Stimulated activated CD4-positive, alpha-beta T cell treated with anti-CD3 and anti-CD28 coated beads, Interleukin-4, amount 100 ng/mL, for 24 hours (primary cell): Measurements from ENCODE around the gene SLC9A7.
A peak's percentile ranks its signal among the peaks of the same experiment; 100 is the strongest.

Experiments used
- DNase-seq: peaks from one replicate; pipeline ENCODE4 v3.0.0-alpha.2; 2020

Gene SLC9A7

DNA sequence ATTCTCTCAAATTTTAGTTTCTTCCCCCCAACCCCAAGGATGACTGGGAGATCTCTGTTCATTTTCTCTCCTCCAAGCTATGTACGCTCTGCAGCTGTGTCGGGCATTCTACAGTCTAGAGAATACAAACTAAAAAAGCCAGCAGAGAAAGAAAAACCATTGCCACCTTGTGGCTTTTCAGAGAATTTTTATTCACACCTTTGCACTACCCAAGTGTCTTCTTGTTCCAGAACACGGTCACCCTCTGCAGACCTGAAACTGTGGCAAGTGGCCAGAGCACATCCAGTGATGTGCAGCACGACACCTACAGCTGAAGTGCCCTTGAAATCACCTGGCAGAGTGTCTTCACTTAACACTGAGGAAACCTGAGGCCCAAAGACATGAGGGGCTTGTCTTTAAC lies 116.8 kb downstream of the SLC9A7 start:
- no peak for DNase-seq

DNA sequence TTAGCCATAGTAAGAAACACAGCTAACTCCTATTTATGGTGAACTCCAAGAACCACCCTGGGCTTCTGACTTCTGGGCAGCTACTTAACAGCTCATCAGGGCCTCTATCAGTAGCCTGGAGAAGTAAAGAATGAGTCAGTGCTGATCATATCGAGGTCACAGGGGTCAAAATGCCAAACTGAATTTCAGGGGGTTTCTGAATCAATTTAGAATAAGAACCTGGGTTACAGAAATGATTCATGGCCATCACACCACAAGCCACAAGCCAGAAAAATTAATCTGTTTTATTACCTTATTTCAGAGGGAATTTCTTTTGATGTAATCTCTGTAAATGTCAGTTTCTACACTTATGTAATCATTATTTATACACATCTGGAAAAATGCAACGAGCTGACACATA lies 121.0 kb downstream of the SLC9A7 start:
- DNase-seq: peak; percentile 16

DNA sequence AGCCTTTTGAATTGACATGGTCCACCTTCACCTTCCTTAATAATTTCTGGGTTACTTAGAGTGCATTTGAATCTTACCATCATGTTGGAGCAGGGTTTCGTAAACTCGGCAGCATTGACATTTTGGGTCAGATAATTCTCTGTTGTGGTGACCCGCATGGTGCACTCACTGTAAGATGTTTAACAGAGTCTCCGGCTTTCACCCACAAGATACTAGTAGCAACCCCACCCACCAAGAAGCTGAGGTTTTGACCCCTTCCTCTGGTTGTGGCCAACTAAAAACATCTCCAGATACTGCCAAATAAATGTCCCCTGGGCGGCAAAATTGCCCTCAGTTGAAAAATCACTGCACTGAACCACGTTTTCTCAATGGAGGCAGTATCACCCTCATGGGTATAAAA lies 122.7 kb downstream of the SLC9A7 start:
- DNase-seq: no peak

DNA sequence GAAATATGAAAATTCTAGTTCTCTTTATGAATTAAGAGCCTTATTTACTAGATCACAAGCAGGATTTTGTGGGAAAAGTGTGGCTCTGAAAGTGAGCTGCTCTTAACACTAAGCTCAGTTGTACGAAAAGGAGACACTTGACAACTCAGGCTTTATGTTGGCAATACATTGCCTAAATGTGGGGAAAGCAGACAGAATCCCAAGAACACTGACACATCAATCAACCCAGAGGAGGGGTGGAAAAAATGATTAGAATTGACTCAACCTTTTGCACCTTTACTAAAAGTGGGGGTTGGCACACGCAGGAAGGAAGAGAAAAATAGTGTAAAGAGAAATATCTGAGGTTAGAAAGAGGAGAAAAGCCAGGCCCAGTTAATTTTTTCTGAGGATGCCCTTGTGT lies 123.7 kb downstream of the SLC9A7 start:
- DNase-seq: no peak

DNA sequence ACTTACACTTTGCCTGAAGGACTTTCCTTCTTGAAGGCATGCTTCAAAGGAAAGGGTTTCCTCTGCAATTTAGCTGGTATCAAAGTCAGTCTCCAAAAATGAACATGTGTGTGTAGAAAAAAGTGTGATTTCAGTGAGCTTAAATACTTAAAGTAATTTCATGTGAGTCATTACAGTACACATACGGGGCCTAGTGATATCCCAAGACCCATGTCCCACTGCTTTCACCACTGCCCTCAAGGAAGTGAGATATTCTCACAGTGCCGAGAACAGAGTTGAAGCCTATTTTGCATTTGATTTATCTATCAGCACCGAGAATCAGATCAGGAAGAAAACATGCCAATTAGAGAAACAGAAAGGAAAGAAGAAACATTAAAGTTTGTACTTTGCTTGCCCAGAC lies 124.3 kb downstream of the SLC9A7 start:
- DNase-seq: no peak

DNA sequence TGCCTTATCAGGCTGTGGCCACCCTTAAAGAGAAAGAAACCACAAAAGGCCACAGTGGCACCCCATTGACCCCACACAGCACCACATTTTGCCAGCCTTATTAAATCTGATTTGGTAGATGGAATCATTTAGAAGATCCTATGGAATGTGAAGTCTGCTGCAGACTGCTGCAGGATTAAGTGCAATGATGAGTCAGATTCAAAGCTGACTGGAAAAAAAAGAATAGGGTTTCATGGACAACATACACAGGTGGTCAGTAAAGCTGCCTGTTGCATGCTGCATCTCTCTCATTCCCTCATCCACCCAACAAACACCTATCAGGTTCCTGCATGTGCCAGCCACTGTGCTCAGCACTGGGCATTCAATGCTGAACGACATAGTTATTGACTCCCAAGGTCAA lies 128.8 kb downstream of the SLC9A7 start:
- no peak for DNase-seq

DNA sequence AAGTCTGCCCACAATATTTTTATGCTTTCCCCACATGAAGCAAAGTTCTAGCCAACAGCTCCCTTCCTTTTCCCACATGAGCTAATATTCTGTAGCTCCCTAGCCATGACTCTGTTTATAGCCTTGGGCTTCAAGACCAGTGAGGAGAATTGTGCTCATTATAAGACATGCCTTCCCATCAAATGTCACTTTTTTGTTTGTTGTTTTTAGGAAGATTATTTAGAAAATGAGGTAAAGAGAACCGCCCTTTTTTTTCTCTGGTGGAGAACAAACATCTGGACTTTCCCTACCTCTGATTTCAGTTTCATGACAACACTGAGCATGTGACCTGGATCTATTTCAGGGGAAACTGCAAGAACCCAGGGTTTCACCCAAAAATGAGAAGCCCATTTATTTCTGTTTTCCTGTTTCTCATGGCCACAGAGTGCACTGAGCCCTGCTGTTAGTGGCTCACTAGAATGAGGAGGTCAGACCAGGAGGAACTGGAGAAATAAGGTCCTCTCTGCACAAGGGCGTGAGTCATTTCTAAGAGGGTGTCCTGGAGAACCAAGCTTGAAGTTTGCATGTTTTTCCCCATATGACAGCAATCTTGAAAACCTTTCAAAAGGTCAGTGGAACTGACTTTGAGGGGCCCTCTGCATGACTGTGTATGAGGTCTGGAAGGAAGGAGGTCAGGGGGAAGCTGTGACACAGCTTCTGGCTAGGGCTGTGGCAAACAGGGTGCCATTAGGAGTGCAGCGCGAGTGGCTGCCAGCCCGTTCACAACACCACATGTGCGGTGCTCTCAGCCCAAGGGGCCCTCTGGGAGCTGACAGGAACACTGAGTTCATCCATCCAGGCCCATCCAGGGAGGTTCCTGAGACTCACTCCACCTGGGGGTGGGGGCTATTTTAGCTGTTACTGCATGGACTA lies 130.2 kb downstream of the SLC9A7 start:
- DNase-seq: peak; percentile 9

DNA sequence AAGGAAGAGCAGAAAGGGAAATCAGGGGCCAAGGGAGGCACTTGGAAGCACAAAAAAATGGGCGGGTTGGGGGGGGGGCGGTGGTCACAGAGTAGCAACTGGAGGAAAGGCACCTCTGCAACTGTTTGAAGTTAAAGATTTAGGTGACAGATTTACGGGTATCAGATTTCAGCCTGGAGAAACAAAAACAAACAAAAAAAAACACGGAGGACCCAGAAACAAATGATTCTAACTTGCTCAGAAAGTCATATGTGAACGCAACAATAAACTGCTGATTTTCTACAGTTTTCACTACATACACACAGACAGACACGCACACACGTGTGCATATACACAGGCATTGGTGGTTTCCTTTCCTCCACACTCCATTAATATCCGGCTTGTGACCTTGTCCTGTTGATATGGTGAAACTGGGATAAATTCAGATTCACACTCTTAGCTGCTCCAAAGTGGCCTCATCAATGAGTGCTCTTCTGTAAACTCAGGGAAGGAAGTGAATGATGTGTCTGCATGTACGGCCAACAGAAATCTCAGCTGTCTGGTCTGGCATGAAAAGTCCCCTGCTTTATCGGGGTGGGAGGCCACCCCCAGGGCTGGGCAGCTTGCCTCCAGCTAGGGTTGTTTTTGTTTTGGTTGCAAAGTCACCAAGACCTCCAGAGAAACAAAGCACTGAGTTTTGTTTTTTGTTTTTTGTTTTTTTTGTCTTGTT lies 131.1 kb downstream of the SLC9A7 start:
- DNase-seq: no peak

DNA sequence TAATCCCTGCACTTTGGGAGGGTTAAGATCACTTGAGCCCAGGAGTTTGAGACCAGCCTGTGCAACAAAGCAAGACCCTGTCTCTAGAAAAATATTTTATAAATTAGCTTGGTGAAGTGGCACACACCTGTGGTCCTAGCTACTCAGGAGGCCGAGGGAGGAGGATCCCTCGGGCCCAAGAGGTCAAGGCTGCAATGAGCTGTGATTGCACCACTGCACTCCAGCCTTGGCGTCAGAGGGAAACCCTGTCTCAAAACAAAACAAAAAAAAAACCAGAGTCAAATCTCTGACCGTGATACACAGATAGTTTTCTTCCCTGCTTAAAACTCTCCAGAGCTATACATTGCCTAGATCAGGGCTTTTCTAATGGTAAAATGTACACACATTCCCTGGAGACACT lies 131.9 kb downstream of the SLC9A7 start:
- no peak for DNase-seq

DNA sequence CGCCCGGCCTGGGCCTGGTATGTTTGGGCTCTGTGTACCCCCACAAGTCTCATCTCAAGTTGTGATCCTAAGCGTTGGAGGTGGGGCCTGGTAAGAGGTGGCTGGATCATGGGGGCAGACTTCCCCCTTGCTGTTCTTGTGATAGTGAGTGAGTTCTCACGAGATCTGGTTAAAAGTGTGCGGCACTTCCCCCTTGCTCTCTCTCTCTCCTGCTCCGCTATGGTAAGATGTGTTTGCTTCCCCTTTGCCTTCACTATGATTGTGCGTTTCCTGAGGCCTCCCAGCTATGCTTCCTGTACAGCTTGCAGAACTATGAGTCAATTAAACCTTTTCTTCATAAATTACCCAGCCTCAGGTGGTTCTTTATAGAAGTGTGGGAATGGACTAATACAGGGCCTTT lies 132.4 kb downstream of the SLC9A7 start:
- peak; percentile 25 for DNase-seq

DNA sequence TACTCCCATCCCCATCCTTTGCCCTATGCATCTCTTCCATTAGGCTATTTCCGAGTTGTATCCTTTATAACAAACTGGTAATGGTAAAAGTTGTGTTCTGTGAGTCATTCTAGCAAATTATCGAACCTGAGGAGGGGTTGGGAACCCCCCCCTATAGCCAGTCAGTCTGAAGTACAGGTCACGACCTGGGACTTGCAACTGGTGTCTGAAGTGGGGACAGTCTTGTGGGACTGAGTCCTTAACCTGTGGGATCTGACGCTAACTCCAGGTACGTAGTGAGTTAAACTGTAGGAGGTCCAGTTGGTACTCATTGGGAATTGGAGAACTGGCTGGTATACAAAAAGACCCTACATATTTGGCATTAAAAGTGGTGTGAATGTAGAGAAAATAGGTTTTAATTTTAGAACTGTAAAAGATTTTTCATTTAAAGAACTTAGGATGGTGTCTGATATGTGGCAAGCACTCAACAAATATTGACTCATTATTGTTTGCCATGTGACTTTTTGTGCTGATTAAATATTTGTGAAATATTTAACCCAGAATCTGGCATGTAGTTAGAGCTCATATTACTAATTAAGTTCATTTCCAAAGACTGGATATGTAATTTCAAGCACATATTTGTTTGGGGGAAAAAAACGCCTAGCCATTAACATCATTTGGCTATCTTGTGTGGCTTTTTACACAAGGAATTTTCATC lies 134.7 kb downstream of the SLC9A7 start:
- DNase-seq: no peak

DNA sequence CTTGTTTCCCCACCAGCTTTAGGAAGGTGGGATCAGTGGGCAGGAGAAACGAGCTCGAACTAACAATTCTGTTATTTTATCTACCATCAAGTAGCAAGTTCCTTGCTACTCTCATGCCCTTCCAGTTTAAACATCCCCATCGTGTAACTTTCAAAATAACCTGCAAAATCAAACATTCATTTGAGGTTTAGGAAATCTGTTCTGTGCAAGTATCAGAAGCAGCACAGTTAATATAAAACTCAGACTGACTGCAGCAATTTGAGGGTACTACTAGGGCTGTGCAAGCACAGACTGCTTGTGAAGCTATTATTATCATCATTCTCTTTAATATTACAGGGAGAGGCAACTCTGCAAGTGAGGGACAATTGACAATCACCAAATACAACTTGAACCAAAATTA lies 137.3 kb downstream of the SLC9A7 start:
- DNase-seq: no peak

DNA sequence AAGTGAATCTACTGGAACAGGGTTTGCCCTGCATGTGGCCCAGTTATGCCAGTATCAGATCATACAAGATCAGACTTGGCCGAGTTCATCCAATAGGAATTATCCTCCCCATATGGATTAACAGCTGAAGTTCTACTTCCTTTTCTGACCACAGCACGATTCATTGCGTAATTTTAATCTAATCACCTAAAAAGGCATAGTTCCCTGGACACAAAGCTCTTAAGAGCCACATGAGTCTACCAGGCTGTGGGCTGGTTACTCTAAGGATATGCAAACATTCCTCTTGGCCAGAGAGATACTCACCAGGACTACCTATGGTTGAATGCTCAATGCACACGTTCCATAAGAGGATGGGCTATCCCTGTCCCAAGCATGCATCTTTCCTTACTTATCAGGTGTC lies 138.4 kb downstream of the SLC9A7 start:
- DNase-seq: no peak

DNA sequence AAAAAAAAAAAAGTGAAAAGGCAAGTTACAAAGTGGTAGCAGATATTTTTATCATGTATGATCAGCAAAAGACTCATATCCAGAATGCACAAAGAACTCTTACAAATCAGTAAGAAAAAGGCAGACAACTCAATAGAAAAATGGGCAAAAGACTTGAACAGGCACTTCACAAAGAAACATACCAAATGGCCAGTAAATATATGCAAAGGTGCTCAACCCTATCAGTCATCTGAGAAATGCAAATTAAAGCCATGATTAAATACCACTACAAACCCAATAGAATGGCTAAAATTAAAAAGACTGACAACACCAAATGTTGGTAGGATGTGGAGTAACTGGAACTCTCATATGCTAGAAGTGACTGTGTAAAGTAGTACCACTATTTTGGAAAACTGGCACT lies 140.0 kb downstream of the SLC9A7 start:
- no peak for DNase-seq

DNA sequence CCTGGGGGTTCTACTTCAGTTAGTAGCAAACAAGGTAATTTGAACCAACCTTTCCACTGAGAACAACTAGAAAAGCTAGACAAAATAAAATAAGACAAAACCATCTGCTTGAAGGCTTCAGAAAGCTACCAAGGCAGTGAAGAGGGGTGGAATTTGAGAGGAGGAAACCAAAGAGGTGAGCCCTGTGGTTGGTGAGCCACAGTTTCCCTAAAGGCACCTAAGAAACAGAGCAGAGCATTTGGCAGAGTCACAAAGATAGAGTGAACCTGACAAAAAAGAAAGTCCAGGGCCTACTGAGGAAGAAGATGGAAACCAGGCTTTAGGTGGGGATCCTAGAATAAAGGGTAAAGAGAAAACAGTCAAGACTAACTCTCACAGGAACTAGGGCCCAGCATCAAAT lies 141.0 kb downstream of the SLC9A7 start:
- no peak for DNase-seq

DNA sequence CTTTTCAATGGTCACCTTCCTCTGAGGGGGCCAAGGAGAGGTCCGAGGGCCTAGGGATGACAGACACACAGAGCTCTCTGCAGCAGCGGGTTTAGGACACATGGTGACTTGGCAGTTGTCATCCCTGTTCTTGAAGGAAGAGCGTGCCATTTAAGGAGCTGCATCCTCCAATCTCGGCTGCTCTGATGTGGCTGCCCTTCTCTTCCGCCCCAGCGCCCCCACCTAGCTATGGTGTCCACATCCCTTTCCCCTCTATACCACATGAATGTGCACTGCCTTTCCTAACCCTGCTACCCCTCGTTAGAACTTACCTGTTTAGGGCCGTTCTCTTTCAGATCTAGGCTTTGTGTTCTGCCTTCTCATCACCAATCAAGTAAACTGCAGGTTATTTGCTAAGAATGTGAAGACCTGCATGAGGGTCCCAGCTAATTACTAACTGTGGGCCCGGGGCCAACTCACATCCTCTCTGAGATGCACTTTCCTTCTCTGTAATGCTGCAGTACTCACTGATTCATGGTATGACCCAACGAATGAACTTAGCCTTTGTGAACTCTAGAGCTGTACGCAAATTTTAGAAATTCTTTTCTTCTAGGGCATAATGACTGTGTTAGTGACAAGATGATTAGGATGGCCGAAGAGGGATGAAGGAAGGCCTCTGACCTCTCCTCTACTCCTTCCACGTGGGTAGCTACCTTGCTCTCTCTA lies 147.1 kb downstream of the SLC9A7 start:
- DNase-seq: no peak

DNA sequence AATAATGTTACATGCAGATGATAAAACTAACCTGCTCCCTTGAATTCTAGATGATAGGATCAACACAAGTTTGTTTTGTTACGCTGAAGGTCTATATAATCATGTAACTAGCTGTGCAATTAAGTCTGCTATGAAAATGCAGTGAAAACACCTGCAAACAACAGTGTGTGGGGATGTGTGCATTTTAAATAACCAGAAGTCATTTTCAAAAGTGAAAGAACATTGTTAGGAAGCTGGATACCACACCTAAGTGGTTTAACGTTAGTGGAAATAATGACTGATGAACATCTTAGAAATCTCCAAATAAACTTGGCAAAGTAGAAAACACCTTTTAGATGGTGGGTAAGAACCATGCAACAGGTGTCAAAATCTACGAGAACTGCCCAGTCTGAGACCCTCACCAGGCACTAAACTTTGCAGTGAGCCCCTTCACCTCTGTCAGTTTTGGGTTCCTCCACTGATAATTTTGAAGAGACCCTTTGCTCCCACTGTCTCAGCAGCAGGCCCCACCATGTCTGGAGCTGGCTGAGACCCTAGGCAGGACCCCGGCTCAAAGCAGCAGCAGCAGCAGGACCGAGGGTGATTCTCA lies 148.8 kb downstream of the SLC9A7 start:
- no peak for DNase-seq

DNA sequence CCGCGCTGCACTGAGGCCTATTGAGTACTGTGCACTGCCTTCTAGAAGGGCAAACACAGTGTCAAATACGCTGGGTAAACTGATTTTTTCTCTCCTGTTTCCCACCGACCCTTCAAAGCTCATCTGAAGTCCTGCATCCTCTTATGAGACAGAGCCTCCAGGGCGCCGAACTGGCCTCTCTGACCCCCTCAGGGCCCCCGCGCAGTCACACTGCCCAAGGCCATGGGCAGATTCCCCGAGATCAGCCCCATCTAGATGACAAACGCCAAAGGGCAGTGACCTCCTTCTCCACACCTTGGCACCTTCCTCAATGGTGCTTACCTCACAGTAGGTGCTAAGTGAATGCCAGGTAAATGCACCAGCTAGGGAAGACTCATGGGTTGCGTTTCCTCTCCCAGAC lies 151.0 kb downstream of the SLC9A7 start:
- DNase-seq: no peak

DNA sequence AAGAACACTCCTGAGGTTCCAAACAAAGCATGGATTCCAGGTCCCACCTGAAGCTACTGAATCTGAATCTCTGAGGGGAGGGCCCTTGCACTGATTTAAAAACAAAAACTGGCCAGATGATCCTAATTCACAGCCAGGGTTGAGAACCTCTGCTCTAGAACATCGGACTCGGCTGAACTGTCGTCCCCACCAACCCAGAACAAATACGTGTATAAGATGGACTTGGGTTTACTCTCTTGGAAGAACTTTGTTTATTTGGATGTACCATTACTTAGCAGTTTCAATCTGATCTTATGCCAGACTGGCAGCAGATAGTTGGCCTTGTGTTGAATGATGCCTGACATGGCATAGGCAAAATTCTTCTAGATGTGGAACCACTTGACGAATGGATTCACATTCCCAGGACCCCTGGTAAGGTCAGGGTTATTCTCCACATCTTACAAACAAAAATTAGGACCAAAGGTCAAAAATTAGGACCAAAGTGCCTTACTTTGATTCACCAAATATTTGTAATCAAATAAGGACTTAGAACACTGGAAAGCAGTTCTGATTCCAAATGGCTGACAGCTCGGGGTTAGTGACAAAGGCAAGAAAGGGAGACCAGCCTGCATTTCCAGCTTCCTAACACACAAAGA lies 156.3 kb downstream of the SLC9A7 start:
- no peak for DNase-seq

DNA sequence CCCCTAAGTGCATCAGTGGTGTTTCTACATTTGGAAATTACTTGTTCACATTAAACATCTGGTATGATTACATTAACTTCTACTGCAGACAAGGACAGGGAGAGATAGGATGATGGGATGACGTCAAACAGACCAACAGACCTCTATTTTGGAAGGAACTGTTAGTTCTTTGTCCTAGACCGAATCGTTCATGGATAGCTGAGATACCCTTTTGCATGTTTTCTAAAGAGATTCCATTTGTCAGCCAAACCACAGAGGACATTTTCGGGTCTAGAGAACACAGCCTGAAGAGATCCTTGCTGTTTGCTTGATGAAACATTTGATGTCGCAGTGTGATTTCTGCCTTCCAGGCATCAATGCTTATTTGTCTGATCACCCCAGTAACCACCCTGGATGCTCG lies 157.6 kb downstream of the SLC9A7 start:
- no peak for DNase-seq

DNA sequence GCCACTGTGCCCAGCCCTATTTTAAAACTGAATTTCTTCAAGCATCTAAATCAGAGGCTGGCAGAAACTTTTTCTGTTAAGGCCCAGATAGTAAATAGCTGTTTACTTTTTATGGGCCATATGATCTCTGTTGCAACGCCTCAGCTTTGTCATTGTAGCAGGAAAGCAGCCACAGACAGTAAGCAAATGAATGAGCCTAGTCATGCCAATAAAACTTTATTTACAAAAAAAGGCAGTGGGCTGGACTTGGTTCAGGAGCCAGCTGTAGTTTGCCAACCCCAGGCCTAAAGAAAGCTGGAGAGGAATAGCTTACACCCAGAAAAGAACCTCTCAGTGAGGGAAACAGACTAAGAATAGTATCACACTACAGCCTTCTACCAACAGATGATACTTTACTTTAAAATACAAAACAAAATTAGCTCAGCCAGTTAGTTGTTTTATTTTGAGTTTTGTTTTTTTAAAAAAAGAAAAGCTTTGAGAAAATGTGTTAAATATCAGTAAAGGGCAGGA lies 159.8 kb downstream of the SLC9A7 start:
- DNase-seq: no peak

DNA sequence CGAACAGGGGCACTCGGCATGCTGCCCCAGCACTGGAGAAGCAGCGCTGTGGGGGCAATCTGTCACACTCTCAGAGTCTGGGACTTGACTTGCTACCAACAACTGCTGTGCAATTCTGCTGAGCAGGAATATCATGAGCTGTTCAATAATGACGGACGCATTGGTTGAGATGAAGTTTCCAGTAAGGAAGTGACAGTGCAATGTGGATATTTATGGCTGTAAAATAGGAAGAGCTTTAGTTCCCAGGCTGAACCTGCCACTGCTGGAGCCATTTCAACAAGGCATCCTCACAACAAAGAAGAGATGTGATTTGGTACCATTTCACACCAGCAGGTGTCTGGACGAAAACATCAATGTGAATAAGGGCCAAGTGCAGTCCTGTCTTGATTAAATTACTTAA lies 161.1 kb downstream of the SLC9A7 start:
- DNase-seq: no peak
